KOPT-K1 (cell line): ENCODE measurements around the gene CLCN3.
"Not testable (repeated sequence)": the region's sequence is repeated elsewhere in the genome, so short reads cannot be mapped to it uniquely, and the experiment has no call there.

Experiments
- H3K27ac ChIP-seq: fragments of 200-600 bp; sonication (generic); 2 replicates; pipeline ENCODE4 v1.5.1; 2016; ENCODE audit warnings: antibody characterized with exemption, mild to moderate bottlenecking, low read depth, low read length; ENCODE audit not compliant: poor library complexity, severe bottlenecking
- H3K36me3 ChIP-seq: fragments of 200-600 bp; sonication (generic); 2 replicates; pipeline ENCODE4 v1.5.1; 2017; ENCODE audit warnings: antibody characterized with exemption, mild to moderate bottlenecking, low read length, moderate library complexity; ENCODE audit not compliant: insufficient read depth
- H3K9me3 ChIP-seq: fragments of 200-600 bp; sonication (generic); 2 replicates; pipeline ENCODE4 v1.5.1; 2017; ENCODE audit warnings: antibody characterized with exemption, low read length, mild to moderate bottlenecking; ENCODE audit not compliant: insufficient read depth, poor library complexity, severe bottlenecking

CLCN3 gene

GRCh38 chr4:169611991-169612870 is 8.1 kb upstream of the CLCN3 start, which contains the start of gene NEK1:
NEK1 (minus strand) TSS chr4:169612583; CDS start chr4:169602630, 9,953 bp downstream.
- Histone ChIP-seq H3K27ac (peak within 1 kb of the TSS; percentile 89), H3K9me3 (no peaks in the 10 kb centered on the region), H3K36me3 (no peaks in the 10 kb centered on the region)

- no peaks in the 10 kb centered on the region for H3K36me3 ChIP-seq
- peak overlapping the region; percentile 89 for H3K27ac ChIP-seq
- H3K9me3 ChIP-seq, result no peaks in the 10 kb centered on the region
Measured at GRCh38 chr4:169612871-169613859, 7.2 kb upstream of the CLCN3 start.

GRCh38 chr4:169615467-169616106 is 4.8 kb upstream of the CLCN3 start:
- Histone ChIP-seq H3K36me3 (no peaks in the 10 kb centered on the region), H3K9me3 (no peaks in the 10 kb centered on the region), H3K27ac (peak overlapping the region; percentile 32)

- Histone ChIP-seq H3K27ac (peak overlapping the region; percentile 25), H3K9me3 (no peaks in the 10 kb centered on the region), H3K36me3 (no peaks in the 10 kb centered on the region)
Measured at GRCh38 chr4:169616846-169617245, 3.5 kb upstream of the CLCN3 start.

- Histone ChIP-seq H3K36me3 (no peaks in the 10 kb centered on the region), H3K9me3 (no peaks in the 10 kb centered on the region)
Measured at GRCh38 chr4:169617306-169617705, 3.1 kb upstream of the CLCN3 start.

GRCh38 chr4:169618286-169618685 is 2.1 kb upstream of the CLCN3 start:
- H3K27ac ChIP-seq, result peak overlapping the region; percentile 91
- H3K9me3 ChIP-seq, result no peaks in the 10 kb centered on the region
- no peaks in the 10 kb centered on the region for H3K36me3 ChIP-seq

More at GRCh38 chr4:169617306-169617705, 3.1 kb upstream of the CLCN3 start:
- peak overlapping the region; percentile 25 for H3K27ac ChIP-seq

- no peaks in the 10 kb centered on the region for H3K9me3 ChIP-seq
- peak overlapping the region; percentile 91 for H3K27ac ChIP-seq
- no peaks in the 10 kb centered on the region for H3K36me3 ChIP-seq
Measured at GRCh38 chr4:169618986-169619385, 1.4 kb upstream of the CLCN3 start.

- Histone ChIP-seq H3K36me3 (no peaks in the 10 kb centered on the region), H3K27ac (peak overlapping the region; percentile 91), H3K9me3 (no peaks in the 10 kb centered on the region)
Measured at GRCh38 chr4:169619518-169619957, 840 bp upstream of the CLCN3 start.

- no peaks in the 10 kb centered on the region for H3K9me3 ChIP-seq
- peak overlapping the region; percentile 91 for H3K27ac ChIP-seq
- H3K36me3 ChIP-seq, result no peaks in the 10 kb centered on the region
Measured at GRCh38 chr4:169620880-169621248, 486 bp downstream of the CLCN3 start.

- Histone ChIP-seq H3K9me3 (no peaks in the 10 kb centered on the region), H3K27ac (peak overlapping the region; percentile 91), H3K36me3 (no peaks in the 10 kb centered on the region)
Measured at GRCh38 chr4:169621731-169622492, 1.5 kb downstream of the CLCN3 start.

GRCh38 chr4:169622566-169622965 is 2.2 kb downstream of the CLCN3 start:
- Histone ChIP-seq H3K36me3 (no peaks in the 10 kb centered on the region), H3K9me3 (no peaks in the 10 kb centered on the region), H3K27ac (no peak overlapping the region)

GRCh38 chr4:169624012-169624411 is 3.6 kb downstream of the CLCN3 start:
- H3K9me3 ChIP-seq, H3K27ac ChIP-seq: not testable (repeated sequence)

GRCh38 chr4:169625886-169626285 is 5.5 kb downstream of the CLCN3 start:
- Histone ChIP-seq H3K27ac (peak overlapping the region; percentile 13), H3K9me3 (no peaks in the 10 kb centered on the region), H3K36me3 (no peaks in the 10 kb centered on the region)

More at GRCh38 chr4:169624012-169624411, 3.6 kb downstream of the CLCN3 start:
- H3K36me3 ChIP-seq, result not testable (repeated sequence)
